Right lobe of liver (tissue), 4 donors: ENCODE measurements around the gene PWWP2A.

Experiments used
- POLR2A ChIP-seq: fragments of 450-650 bp; IDR thresholded peaks from one replicate; pipeline ENCODE4 v1.6.1; 2017; ENCODE audit warnings: antibody characterized with exemption, mild to moderate bottlenecking
- TF ChIP-seq, protein P1 (sequence below), 4 donors: fragments of 200-600 bp in 3 of 4; fragments of 450-650 bp in 1 of 4; IDR thresholded peaks; one replicate each; pipeline versions ENCODE4 v1.5.1 to v1.8.0; 2016 to 2022; ENCODE audit warnings: antibody characterized with exemption in 4 of 4, mild to moderate bottlenecking in 2 of 4
- donor health status: DM: no; HTN: no; CAD: no.
- donor health status: DM: no; HTN: no; CAD: no.
- donor health status: DM: no; HTN: yes; CAD: no.

- TF ChIP-seq, protein P1, sequence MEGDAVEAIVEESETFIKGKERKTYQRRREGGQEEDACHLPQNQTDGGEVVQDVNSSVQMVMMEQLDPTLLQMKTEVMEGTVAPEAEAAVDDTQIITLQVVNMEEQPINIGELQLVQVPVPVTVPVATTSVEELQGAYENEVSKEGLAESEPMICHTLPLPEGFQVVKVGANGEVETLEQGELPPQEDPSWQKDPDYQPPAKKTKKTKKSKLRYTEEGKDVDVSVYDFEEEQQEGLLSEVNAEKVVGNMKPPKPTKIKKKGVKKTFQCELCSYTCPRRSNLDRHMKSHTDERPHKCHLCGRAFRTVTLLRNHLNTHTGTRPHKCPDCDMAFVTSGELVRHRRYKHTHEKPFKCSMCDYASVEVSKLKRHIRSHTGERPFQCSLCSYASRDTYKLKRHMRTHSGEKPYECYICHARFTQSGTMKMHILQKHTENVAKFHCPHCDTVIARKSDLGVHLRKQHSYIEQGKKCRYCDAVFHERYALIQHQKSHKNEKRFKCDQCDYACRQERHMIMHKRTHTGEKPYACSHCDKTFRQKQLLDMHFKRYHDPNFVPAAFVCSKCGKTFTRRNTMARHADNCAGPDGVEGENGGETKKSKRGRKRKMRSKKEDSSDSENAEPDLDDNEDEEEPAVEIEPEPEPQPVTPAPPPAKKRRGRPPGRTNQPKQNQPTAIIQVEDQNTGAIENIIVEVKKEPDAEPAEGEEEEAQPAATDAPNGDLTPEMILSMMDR (IDR thresholded peaks at IDR 0.05) = no peak
- no peak for TF ChIP-seq POLR2A
These were observed 47.8 kb upstream of the PWWP2A start for GRCh38 chr5:160166973-160167623.
